Measurements from ENCODE around the gene GPR176.

GPR176 gene

GRCh38 chr15:39854161-39854560 is 65.9 kb downstream of the GPR176 start:
- TF ChIP-seq REST (IDR thresholded peaks at IDR 0.05; ENCODE audit: insufficient replicate concordance, low read depth) (no peak), CTCF (IDR thresholded peaks at IDR 0.05; ENCODE audit: insufficient read depth, low read length) (no peak), POLR2AphosphoS5 (IDR thresholded peaks at IDR 0.05; ENCODE audit: low read depth) (no peak), SPI1 (IDR thresholded peaks at IDR 0.05; ENCODE audit: borderline replicate concordance, low read depth) (no peak), GABPA (IDR thresholded peaks at IDR 0.05; ENCODE audit: low read depth) (no peak)
- no peak for DNase-seq (ENCODE audit: low read depth in 1 of 2, low spot score in 1 of 2)
- Histone ChIP-seq H3K4me3 (replicated peaks; ENCODE audit: insufficient read depth, low read length) (no peak overlapping the region), H3K27me3 (ENCODE audit: insufficient read depth, poor library complexity, severe bottlenecking) (no peaks in the 10 kb centered on the region), H3K27ac (replicated peaks) (no peak overlapping the region)

- no peak overlapping the region for H3K4me3 ChIP-seq (replicated peaks; ENCODE audit: insufficient read depth, low read length)
- H3K27me3 ChIP-seq (ENCODE audit: insufficient read depth, poor library complexity, severe bottlenecking): no peaks in the 10 kb centered on the region
- TF ChIP-seq REST (IDR thresholded peaks at IDR 0.05; ENCODE audit: insufficient replicate concordance, low read depth) (no peak), SPI1 (IDR thresholded peaks at IDR 0.05; ENCODE audit: borderline replicate concordance, low read depth) (no peak), POLR2AphosphoS5 (IDR thresholded peaks at IDR 0.05; ENCODE audit: low read depth) (no peak), GABPA (IDR thresholded peaks at IDR 0.05; ENCODE audit: low read depth) (no peak), CTCF (IDR thresholded peaks at IDR 0.05; ENCODE audit: insufficient read depth, low read length) (no peak)
- H3K27ac ChIP-seq (replicated peaks): no peak overlapping the region
- DNase-seq (ENCODE audit: low read depth in 1 of 2, low spot score in 1 of 2): no peak
These were observed 67.8 kb downstream of the GPR176 start for GRCh38 chr15:39852250-39852649.

- TF ChIP-seq CTCF (IDR thresholded peaks at IDR 0.05; ENCODE audit: insufficient read depth, low read length) (no peak), REST (IDR thresholded peaks at IDR 0.05; ENCODE audit: insufficient replicate concordance, low read depth) (no peak), POLR2AphosphoS5 (IDR thresholded peaks at IDR 0.05; ENCODE audit: low read depth) (no peak), GABPA (IDR thresholded peaks at IDR 0.05; ENCODE audit: low read depth) (no peak), SPI1 (IDR thresholded peaks at IDR 0.05; ENCODE audit: borderline replicate concordance, low read depth) (no peak)
- no peak for DNase-seq (ENCODE audit: low read depth in 1 of 2, low spot score in 1 of 2)
These were observed 68.5 kb downstream of the GPR176 start for GRCh38 chr15:39851500-39852092.

More at GRCh38 chr15:39851500-39852092, 68.5 kb downstream of the GPR176 start:
- Histone ChIP-seq H3K27me3 (ENCODE audit: insufficient read depth, poor library complexity, severe bottlenecking) (no peaks in the 10 kb centered on the region), H3K4me3 (replicated peaks; ENCODE audit: insufficient read depth, low read length) (no peak overlapping the region), H3K27ac (replicated peaks) (no peak overlapping the region)
